Anterior cingulate cortex (tissue), 58 donors: ENCODE measurements around the gene ARHGAP19.

Source experiments
- DNase-seq, 58 donors: peaks; one replicate each; lab custom pipeline; 2025; lab: John Stamatoyannopoulos, UW

Gene ARHGAP19

GRCh38 chr10:97235353-97235752, 57.1 kb downstream of the ARHGAP19 start:
- no peak for DNase-seq

- peak in 2 of 58 donors; percentile 5 to 29 for DNase-seq
Observed at GRCh38 chr10:97234400-97234799, 58.0 kb downstream of the ARHGAP19 start.

- DNase-seq = no peak
Observed at GRCh38 chr10:97230146-97230545, 62.3 kb downstream of the ARHGAP19 start.

GRCh38 chr10:97229322-97230015, 63.0 kb downstream of the ARHGAP19 start:
- DNase-seq = no peak

DNA sequence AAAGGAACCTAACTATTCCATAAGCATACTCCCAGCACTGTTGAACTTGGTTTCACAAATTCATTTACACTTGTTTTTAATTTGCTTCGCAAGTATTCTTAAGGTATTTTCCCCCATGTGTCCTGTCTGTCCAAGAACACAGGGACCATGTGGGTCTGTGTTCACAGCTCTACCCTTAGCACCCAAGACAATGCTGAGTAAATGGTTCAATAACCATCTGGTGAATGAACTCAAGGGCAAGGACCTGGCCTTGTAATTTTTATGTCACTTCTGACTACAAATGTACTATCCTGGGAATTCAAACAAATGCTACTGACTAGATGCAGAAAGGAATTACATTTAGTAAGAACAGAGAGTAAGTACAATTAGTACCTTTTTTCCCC, 63.7 kb downstream of the ARHGAP19 start:
- no peak for DNase-seq

- no peak for DNase-seq
Observed at GRCh38 chr10:97228130-97228774, 64.2 kb downstream of the ARHGAP19 start.

DNA sequence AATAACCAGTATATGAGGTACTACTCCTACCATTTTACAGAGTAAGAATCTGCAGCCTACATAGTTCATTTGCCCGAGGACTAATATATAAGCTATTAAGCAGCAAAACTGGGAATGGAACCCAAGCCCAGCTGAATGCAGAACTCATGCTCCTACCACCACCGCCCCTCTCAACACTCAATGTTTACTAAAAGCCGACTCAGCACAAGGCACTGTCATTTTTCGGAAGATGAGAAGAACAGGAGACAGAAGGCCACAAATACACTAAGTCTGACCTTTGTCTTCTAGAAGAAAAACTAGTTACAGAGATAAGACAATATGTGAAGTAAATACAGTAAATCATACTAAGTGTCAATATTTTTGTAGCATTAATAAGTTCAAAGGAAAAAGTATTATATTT, 66.0 kb downstream of the ARHGAP19 start:
- DNase-seq = no peak

GRCh38 chr10:97224483-97225435, 67.7 kb downstream of the ARHGAP19 start:
- no peak for DNase-seq

DNA sequence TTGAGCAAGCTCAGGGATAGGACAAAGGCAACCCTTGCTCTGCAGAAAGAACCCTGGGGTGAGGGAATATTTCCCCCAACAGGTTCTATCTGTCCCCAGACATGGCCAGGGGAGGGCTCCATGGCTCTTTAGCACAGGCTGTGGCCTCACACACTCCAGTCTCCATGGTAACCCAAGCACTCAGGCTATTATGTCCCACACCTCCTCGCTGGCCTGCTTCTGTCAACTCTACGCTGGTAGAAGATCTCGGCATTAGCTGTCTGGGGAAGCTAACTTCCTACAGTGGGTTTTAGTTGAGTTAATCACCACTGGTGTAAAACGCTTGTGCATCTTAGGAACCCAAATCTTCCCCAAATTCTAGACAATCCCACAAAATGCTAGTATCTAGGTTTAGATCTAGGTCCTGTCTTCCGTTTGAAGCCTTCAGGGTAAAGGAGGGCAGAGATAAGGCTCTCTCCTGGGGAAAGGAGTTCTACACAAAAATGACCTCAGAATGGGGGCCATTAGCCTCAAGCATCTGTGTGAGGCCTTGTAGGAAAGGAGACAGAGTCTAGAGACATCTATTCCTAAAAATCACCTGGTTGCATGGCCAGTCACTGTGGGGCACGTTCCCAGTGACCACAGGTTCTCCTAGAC, 70.0 kb downstream of the ARHGAP19 start:
- DNase-seq = peak in 7 of 58 donors; percentile 3 to 13 (median 8)

- peak in 1 of 58 donors; percentile 19 for DNase-seq
Observed at GRCh38 chr10:97220355-97220754, 72.1 kb downstream of the ARHGAP19 start.

- no peak for DNase-seq
Observed at GRCh38 chr10:97217299-97217698, 75.1 kb downstream of the ARHGAP19 start.

- DNase-seq = no peak
Observed at GRCh38 chr10:97215619-97216260, 76.7 kb downstream of the ARHGAP19 start.

DNA sequence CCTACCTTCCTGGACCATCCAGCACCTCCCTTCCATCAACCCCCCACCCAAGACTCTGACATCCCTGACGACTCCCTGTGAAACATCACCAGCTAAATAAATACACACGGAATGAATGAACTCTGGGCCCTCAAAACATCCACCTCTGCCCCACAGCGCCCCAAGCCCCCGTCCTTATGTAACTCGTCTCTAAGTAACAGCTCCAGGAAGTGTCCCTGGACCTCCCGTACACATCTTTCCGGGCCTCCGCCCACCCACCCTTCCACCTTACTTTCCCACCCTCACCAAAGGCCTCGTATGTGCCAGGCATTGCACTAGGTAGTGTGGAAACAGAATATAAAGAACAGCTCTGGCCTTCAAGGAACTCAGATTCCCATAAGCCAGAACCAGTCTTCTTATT, 79.0 kb downstream of the ARHGAP19 start:
- DNase-seq = no peak

- DNase-seq = no peak
Observed at GRCh38 chr10:97211229-97211628, 81.2 kb downstream of the ARHGAP19 start.

DNA sequence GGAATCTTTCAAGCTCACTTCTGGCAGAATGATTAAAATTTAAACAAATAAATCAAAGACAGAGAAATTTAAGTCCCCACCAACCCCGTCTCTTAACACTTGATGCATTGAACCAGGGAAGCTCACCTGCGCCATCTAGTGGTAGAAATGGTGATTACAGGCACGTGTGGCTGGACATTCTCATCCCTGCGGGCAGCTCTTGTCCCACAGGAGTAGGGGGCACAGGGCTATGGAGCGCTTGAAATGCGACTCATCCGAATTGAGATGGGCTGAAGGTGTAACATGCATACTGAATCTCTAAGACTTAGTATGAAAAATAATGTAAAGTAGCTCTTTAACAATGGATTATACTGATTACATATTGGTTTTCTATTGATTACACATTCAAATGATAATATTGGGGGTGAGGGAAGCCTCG, 81.9 kb downstream of the ARHGAP19 start:
- peak in 47 of 58 donors; percentile 8 to 78 (median 36) for DNase-seq

DNA sequence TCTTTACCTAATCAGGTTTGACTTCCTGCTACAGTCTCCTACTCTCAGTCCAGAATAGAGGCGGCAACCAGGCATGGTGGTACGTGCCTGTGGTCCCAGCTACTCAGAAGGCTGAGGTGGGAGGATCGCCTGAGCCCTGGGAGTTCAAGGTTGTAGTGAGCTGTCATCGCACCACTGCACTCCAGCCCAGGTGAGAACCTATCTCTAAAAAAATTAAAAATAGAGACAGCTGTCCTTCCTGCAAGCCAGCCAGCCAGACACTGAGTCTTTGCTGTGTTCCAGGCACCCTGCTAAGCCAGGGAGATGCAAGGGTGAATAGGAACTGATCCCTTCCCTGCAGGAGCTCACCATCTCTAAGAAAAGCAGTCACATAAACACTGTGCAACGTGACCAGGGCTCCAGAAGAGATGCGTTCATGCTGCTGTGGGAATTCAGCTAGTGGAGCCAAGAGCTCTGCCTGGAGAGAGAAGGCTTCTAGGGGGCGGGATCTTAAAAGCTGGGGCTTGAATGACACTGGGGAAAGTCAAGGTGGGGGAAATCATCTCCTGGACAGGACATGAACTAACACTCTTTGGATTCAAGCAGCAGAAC, 84.6 kb downstream of the ARHGAP19 start:
- DNase-seq = peak in 1 of 58 donors; percentile 31

DNA sequence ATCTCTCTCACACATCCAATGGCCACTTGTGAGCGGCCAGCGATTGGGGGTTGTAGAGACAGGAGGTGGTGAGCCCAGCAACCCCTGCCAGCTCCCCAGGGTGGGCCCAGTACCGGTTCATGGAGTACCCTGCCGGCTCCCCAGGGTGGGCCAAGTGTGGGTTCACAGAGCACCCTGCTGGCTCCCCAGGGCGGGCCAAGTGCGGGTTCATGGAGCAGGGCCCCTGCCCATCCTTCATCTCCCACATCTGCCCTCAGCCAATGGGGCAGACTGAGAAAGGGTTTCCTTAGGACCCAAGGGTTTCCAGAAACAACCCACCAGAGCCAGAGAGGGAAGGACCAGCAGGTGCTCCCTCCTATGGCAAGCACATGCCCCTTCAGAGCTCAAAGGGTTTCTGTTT, 85.3 kb downstream of the ARHGAP19 start:
- DNase-seq = no peak

DNA sequence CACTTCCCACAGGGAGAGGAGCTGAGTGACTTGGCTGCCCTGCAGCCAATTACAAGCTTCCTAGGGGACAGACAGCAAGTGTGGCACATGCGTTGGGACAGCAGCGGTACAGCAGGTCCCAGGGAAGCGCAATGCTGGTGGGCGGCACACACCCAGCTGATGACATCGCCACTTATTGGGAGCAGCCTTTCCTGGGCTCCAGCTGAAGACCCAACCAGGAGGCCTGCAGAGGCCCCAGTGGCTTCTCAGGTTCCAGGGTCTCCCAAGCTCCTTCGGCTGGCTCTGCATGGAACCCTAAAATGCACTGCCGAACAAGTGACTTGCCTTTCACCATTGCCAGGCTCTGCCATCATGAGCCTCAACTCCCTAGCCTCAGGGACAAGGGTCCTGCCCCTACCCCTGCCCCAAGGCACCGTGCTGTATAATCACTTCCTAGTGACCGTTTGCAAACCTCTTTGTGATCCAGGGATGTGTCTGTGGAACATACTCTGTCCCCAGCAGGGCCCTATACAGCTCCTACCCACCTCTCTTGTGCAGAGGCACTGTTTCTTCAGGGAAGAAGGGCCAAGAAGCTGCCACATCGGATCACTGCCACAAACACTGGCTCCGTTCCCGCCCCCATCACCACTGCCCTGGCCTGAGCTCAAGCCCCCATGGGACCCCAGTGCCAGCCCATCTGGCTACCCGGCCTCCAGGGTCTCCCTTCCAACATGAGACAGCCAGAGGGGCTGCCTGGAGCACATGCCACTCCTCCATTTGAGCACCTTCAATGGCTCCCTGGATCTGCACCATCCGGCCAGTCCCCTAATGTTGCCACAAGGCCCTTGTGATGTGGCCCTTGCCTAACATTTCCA, 87.4 kb downstream of the ARHGAP19 start:
- no peak for DNase-seq

DNA sequence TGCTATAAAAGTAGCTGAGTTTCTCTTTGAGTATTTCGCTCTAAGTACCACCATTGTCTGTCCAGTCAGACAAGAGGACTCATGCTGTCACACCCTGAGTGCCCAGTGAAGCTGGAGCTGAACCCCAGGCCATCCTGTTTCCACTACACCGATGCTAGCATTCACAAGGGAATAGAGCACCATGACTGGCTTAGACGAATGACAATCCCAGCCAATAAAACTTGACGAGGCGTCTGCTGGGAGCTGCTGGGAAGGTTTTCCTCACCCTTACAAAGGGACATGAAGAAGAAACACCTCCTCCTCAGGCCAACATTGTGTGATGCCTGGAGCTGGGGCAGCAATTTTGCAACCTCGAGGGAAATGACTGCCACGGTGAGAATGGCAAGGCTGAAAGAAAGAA, 89.2 kb downstream of the ARHGAP19 start:
- DNase-seq = no peak
